GOT3 (cell line): ENCODE results near the gene DLG2.

ENCODE experiments used
- DNase-seq: peaks from one replicate; lab custom pipeline; 2025; ENCODE audit warnings: mixed read lengths; lab: John Stamatoyannopoulos, UW

The DLG2 gene

GRCh38 chr11:84476581-84476980 lies 1150.6 kb downstream of the DLG2 start:
- no peak for DNase-seq

DNA sequence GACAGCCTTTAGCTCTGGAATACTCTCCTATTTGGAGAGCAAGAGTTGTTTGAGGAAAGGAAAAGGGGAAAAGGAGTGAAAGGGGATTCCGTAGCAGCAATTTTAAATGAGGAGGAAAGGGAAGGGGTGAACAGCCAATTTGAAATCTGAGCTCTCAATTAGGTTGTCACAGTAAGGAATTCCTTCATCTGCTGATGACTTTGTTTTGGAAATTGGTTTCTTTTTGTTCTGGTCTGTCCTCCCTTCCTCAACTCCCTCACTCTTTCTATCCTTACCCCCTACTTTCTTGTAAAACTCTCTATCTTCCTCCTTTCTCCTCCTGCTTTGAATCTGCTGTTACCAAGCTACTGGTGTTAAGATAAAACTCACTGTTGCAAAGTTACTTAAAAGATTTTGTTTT lies 1155.6 kb downstream of the DLG2 start:
- DNase-seq = no peak

GRCh38 chr11:84468235-84468634 lies 1158.9 kb downstream of the DLG2 start:
- DNase-seq = no peak

DNA sequence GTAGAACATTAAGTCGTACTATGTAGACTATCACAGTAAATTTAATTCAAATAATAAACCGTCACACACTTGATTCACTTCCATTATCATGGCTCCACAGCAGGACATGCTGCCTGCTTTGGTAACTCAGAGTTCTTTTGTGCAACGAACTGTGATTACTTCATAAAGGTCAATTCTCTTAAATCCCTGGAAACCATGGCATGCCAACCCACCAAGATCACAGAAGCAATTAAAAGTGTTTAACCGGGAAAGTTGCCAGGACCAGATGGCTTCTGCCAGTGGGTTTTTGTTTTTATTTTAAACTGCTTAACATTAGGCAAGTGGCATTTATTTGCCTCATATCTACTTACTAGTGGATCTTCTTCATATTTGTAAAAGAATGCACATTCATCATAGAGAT lies 1162.1 kb downstream of the DLG2 start:
- DNase-seq = no peak

GRCh38 chr11:84455691-84456090 lies 1171.5 kb downstream of the DLG2 start:
- no peak for DNase-seq

DNA sequence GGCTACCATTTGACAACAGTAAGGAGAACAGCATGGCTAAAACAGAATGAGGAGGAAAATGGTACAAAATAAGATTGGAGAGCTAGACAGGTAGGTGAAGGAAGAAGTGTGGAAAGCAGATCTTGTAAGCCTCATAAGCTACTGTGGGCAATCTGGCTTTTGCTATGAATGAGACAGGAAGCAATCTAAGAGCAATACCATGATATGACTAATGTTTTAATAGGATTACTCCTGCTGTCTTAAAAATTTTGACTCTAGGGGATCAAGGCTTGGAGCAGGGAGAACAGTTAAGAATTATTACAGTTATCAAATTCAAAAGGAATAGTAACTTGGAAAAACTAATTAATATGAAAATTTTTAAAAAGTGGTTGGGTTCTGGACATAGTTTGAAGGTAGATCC lies 1174.9 kb downstream of the DLG2 start:
- no peak for DNase-seq

- DNase-seq = no peak
Observed at GRCh38 chr11:84438565-84438964, 1188.6 kb downstream of the DLG2 start.

GRCh38 chr11:84437071-84437980 lies 1189.8 kb downstream of the DLG2 start:
- no peak for DNase-seq

DNA sequence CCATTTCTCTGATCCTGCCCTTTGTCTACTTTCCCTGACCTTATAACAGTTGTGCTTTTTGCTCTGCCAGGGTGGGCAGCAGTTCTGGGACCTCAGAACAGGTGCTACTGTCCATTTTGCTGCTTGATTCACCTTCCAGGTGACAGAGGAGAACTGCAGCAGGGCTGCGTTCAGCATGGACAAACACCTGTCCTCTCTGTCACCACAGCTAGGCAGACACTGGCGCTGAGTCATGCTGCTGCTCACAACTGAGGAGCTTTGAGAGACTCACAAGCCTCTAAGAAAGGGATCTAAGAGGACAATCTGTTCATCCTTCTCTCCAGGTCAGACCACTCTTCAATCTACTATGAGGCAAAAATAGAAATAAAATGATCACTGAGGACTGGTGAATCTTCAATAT lies 1196.5 kb downstream of the DLG2 start:
- no peak for DNase-seq

GRCh38 chr11:84425673-84426072 lies 1201.5 kb downstream of the DLG2 start:
- DNase-seq = no peak

DNA sequence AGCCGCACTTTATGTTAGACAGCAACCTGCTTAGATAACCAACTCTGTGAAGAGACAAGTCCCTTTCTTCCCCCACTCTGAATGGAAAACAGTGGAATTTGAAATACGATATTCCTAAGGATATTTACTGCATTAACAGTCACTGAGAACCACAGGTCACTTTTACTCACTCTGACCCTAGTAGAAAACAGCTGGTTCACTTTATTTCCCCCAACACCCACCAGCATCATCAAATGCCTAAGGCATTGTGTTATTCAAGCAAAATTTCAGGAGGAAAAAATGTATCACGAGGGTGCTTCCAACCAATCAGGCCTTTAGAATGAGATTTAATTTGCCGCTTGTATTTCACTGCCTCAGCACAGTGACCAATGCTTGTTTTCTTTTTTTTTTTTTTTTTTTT lies 1206.9 kb downstream of the DLG2 start:
- no peak for DNase-seq

- DNase-seq = no peak
Observed at GRCh38 chr11:84419616-84420015, 1207.5 kb downstream of the DLG2 start.

DNA sequence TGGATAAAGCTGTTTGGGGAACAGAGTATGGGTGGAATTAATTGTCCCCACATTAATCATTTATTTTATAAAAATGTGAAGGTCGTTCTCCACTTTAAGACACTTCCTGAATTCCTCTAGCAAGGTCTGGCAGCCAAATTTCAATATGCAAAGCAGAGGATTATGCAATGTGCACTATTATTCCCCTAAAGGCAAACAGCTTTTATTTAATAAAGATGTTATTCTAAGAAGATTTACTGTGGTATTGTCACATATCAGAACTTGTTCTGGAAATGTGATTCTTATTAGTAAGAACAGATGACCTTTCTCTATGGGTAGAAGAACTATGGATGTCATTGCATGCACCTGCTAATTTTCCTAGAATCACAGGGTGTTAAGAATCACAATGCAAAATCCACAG lies 1212.2 kb downstream of the DLG2 start:
- DNase-seq = no peak

- DNase-seq = no peak
Observed at GRCh38 chr11:84413549-84413948, 1213.6 kb downstream of the DLG2 start.

DNA sequence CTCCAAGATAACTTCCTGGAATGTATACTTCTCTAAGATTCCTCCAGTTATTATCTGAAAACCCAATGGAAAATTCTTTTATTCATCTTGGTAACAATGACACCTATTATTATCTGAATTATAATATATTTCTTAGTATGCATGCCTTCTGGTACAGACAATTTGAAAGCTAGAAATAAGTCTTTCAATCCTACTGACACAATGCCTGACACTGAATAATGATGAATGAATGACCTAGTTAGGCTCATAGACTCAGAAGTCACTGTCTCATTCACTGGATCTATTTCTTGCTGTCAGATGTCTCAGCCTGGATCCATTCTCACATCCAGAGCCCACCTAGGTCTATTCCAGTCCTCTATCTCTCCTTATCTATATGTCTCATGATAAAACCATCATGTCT lies 1214.3 kb downstream of the DLG2 start:
- DNase-seq = no peak

- no peak for DNase-seq
Observed at GRCh38 chr11:84408946-84409411, 1218.2 kb downstream of the DLG2 start.

- no peak for DNase-seq
Observed at GRCh38 chr11:84407091-84407490, 1220.1 kb downstream of the DLG2 start.

GRCh38 chr11:84398017-84398626 lies 1229.0 kb downstream of the DLG2 start:
- DNase-seq = no peak

DNA sequence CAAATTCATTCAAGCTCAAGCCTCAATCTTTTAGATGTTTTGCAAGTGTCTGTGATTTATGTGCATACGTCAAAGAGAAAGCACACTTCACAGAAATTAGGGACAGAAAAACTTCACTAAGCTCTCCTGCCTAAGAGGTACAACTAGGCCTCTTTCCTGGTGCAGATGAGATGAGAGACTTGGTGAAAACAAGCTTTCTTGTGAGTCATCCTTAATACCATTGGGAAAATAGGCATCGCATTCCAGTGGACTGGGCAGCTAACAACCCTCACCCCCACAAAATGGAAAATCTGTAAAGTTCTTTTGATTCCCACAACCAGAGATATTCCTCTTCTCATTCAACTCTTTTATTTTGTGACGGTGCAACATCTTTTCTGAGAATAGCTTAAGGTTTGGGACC lies 1230.6 kb downstream of the DLG2 start:
- DNase-seq = no peak

- no peak for DNase-seq
Observed at GRCh38 chr11:84390441-84391078, 1236.6 kb downstream of the DLG2 start.

- DNase-seq = no peak
Observed at GRCh38 chr11:84389696-84390095, 1237.4 kb downstream of the DLG2 start.

DNA sequence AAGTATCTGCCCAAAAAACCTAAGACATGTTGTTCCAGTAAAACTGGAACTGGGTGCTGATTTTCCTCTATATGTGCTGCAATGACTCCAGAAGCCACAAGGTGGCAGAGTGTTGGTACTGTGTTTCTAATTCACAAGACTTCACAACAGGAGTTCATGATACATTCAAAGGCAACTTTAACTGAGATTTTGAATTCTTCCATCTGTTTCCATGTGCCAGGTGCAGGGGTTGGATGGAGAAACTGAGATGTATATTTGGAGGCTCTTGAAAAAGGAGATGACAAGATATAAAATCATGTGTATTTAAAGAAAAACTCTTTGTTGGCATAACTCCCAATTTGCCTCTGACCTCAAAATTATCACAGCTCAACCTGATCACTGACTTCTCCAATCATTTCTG lies 1242.4 kb downstream of the DLG2 start:
- no peak for DNase-seq

- no peak for DNase-seq
Observed at GRCh38 chr11:84383576-84383975, 1243.6 kb downstream of the DLG2 start.
